H1 (cell line): Measurements from ENCODE around the gene RASAL2.
"Not testable (repeated sequence)": the region's sequence is repeated elsewhere in the genome, so short reads cannot be mapped to it uniquely, and the experiment has no call there.

Source experiments
- SIN3A ChIP-seq, 2 experiments: IDR thresholded peaks in 1 of 2; conservative IDR thresholded peaks in 1 of 2; 2 replicates each; pipeline ENCODE4 v1.6.1; 2011 to 2012; ENCODE audit warnings: low read length in 2 of 2, improper control_type of control experiment in 1 of 2, low read depth in 1 of 2, mild to moderate bottlenecking in 1 of 2
- TF ChIP-seq, protein P1 (sequence below), 3 experiments: IDR thresholded peaks; 1 replicate in 2 of 3; 2 replicates in 1 of 3; pipeline versions ENCODE4 v1.5.1 to v1.6.1; 2011; ENCODE audit warnings: low read length in 3 of 3, mild to moderate bottlenecking in 3 of 3, inconsistent platforms in 2 of 3, low read depth in 1 of 3, moderate library complexity in 1 of 3; ENCODE audit not compliant: insufficient read depth in 1 of 3; ENCODE audit errors: control extremely low read depth in 1 of 3

DNA sequence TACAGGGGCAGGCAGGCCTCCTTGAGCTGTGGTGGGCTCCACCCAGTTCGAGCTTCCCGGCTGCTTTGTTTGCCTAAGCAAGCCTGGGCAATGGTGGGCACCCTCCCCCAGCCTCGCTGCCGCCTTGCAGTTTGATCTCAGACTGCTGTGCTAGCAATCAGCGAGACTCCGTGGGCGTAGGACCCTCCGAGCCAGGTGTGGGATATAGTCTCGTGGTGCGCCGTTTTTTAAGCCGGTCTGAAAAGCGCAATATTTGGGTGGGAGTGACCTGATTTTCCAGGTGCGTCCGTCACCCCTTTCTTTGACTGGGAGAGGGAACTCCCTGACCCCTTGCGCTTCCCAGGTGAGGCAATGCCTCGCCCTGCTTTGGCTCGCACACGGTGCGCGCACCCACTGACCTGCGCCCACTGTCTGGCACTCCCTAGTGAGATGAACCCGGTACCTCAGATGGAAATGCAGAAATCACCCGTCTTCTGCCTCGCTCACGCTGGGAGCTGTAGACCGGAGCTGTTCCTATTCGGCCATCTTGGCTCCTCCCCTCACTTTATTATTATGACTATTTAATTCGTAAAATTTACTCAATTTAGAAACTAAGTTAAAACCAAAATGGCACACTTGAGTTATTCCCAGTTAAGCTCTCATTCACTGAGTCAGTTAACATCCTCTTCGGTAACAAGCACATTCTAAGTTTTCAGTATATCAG, 226.5 kb downstream of the RASAL2 start:
- TF ChIP-seq SIN3A (conservative IDR thresholded peaks at IDR 0.05 in 1 of 2, IDR thresholded peaks at IDR 0.05 in 1 of 2; ENCODE audit: low read depth in 1 of 2, low read length in 2 of 2), result not testable (repeated sequence)
- TF ChIP-seq, protein P1, sequence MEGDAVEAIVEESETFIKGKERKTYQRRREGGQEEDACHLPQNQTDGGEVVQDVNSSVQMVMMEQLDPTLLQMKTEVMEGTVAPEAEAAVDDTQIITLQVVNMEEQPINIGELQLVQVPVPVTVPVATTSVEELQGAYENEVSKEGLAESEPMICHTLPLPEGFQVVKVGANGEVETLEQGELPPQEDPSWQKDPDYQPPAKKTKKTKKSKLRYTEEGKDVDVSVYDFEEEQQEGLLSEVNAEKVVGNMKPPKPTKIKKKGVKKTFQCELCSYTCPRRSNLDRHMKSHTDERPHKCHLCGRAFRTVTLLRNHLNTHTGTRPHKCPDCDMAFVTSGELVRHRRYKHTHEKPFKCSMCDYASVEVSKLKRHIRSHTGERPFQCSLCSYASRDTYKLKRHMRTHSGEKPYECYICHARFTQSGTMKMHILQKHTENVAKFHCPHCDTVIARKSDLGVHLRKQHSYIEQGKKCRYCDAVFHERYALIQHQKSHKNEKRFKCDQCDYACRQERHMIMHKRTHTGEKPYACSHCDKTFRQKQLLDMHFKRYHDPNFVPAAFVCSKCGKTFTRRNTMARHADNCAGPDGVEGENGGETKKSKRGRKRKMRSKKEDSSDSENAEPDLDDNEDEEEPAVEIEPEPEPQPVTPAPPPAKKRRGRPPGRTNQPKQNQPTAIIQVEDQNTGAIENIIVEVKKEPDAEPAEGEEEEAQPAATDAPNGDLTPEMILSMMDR (IDR thresholded peaks at IDR 0.05; ENCODE audit: control extremely low read depth in 1 of 3, insufficient read depth in 1 of 3, low read depth in 1 of 3, low read length in 3 of 3), result not testable (repeated sequence)
